Keratinocyte (primary cell): ENCODE data around the gene MOB2.

Source experiments
- EZH2 ChIP-seq: IDR thresholded peaks from one replicate; pipeline ENCODE4 v1.6.1; 2012; ENCODE audit warnings: inconsistent platforms, mild to moderate bottlenecking, low read length, moderate library complexity
- TF ChIP-seq, protein P1 (sequence below), 3 experiments: IDR thresholded peaks in 1 of 3; conservative IDR thresholded peaks in 1 of 3; optimal IDR thresholded peaks in 1 of 3; 2 replicates in 2 of 3; 3 replicates in 1 of 3; pipeline versions ENCODE3 to v1.5.1; 2011; ENCODE audit warnings: low read length in 3 of 3, mild to moderate bottlenecking in 3 of 3, moderate library complexity in 2 of 3, control low read depth in 1 of 3, inconsistent platforms in 1 of 3; ENCODE audit not compliant: insufficient read depth in 2 of 3; ENCODE audit errors: extremely low read depth in 1 of 3

DNA sequence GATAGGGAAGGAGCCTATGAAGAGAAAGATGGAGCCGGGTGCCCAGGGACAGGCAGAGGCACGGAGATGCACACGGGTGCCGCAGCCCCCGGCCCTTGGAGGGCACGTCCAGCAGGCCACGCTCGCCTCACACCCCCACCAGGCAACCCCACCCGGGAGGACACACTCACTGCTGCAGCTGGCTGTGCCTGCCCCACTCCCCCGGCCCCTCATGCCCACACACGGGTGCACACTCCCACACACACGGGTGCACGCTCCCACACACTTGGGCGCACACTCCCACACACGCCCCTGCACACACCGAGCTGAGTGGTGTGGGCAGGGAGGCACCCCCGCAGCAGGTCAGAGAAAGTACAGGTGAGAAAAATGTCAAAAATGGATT, 1.1 kb downstream of the MOB2 start:
- TF ChIP-seq, protein P1, sequence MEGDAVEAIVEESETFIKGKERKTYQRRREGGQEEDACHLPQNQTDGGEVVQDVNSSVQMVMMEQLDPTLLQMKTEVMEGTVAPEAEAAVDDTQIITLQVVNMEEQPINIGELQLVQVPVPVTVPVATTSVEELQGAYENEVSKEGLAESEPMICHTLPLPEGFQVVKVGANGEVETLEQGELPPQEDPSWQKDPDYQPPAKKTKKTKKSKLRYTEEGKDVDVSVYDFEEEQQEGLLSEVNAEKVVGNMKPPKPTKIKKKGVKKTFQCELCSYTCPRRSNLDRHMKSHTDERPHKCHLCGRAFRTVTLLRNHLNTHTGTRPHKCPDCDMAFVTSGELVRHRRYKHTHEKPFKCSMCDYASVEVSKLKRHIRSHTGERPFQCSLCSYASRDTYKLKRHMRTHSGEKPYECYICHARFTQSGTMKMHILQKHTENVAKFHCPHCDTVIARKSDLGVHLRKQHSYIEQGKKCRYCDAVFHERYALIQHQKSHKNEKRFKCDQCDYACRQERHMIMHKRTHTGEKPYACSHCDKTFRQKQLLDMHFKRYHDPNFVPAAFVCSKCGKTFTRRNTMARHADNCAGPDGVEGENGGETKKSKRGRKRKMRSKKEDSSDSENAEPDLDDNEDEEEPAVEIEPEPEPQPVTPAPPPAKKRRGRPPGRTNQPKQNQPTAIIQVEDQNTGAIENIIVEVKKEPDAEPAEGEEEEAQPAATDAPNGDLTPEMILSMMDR (optimal IDR thresholded peaks at IDR 0.05 in 1 of 3, IDR thresholded peaks at IDR 0.05 in 1 of 3, conservative IDR thresholded peaks at IDR 0.05 in 1 of 3; ENCODE audit: extremely low read depth in 1 of 3, insufficient read depth in 2 of 3, low read length in 3 of 3), result no peak
- TF ChIP-seq EZH2, result no peak
